ENCODE data around the gene ABHD11. TPM values are rescaled to one million over a fixed set of nuclear protein-coding genes. Genes with fewer than 3 reads are reported as not detected.
"Not testable (repeated sequence)": the region's sequence is repeated elsewhere in the genome, so short reads cannot be mapped to it uniquely, and the experiment has no call there.

ABHD11 gene
- total RNA-seq, 4 donors from 2014 or later: 4.4 to 14.1 (median 7.7) TPM

DNA sequence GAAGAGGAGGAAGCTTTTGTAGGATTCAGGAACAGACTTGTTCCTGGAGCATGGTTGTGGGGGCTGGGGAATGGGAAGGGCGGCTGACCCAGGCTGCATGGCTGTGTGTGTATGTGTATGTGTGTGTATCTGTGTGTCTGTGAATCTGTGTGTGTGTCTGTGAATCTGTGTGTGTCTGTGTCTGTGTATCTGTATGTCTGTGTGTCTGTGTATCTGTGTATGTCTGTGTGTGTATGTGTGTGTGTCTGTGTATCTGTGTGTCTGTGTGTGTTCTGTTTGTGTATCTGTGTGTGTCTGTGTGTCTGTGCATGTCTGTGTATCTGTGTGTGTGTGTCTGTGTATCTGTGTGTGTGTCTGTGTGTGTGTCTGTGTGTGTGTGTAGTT lies 12.5 kb downstream of the ABHD11 start:
- TF ChIP-seq POLR2A (IDR thresholded peaks at IDR 0.05): no peak
- TF ChIP-seq, protein P1, sequence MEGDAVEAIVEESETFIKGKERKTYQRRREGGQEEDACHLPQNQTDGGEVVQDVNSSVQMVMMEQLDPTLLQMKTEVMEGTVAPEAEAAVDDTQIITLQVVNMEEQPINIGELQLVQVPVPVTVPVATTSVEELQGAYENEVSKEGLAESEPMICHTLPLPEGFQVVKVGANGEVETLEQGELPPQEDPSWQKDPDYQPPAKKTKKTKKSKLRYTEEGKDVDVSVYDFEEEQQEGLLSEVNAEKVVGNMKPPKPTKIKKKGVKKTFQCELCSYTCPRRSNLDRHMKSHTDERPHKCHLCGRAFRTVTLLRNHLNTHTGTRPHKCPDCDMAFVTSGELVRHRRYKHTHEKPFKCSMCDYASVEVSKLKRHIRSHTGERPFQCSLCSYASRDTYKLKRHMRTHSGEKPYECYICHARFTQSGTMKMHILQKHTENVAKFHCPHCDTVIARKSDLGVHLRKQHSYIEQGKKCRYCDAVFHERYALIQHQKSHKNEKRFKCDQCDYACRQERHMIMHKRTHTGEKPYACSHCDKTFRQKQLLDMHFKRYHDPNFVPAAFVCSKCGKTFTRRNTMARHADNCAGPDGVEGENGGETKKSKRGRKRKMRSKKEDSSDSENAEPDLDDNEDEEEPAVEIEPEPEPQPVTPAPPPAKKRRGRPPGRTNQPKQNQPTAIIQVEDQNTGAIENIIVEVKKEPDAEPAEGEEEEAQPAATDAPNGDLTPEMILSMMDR (IDR thresholded peaks at IDR 0.05): no peak
- intact Hi-C loops (cut with DNase I; ENCODE audit: low total_unique reads): loop anchor here (2.0 kb wide), 1 partner anchor 119 kb away; no protein-coding TSS in a partner anchor
- DNase-seq: no peak

DNA sequence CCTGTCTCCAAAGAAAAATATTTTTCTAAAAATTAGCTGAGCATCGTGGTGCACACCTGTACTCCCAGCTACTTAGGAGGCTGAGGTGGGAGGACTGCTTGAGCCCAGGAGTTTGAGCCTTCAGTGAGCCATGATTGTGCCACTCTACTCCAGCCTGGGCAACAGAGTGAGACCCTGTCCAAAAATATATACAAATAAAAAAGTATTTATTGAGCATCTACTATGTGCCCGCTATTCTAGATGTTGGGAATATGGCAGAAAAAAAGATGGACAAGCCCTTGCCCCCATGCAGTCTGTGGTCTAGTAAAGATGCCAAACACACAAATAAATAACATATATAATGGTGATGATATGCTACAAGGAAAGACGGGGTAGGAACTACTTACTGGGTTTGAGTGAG lies 14.8 kb downstream of the ABHD11 start:
- DNase-seq: no peak
- H3K27ac ChIP-seq: no peak overlapping the region
- intact Hi-C loops (cut with DNase I; ENCODE audit: low total_unique reads): no loop called here
- TF ChIP-seq, protein P1 (IDR thresholded peaks at IDR 0.05): no peak
- no peaks in the 10 kb centered on the region for H3K36me3 ChIP-seq
- no peak overlapping the region for H3K4me3 ChIP-seq
- H3K4me1 ChIP-seq: peaks cover 0 to 2% of the 10 kb centered on the region in 2 donors
- no peaks in the 10 kb centered on the region for H3K27me3 ChIP-seq
- no peaks in the 10 kb centered on the region for H3K9me3 ChIP-seq

More for the DNA sequence above, 12.5 kb downstream of the ABHD11 start:
- no peaks in the 10 kb centered on the region for H3K27me3 ChIP-seq
- H3K4me3 ChIP-seq: no peak overlapping the region
- H3K4me1 ChIP-seq: no peaks in the 10 kb centered on the region
- H3K36me3 ChIP-seq: no peaks in the 10 kb centered on the region
- no peak overlapping the region for H3K27ac ChIP-seq
- no peaks in the 10 kb centered on the region for H3K9me3 ChIP-seq

DNA sequence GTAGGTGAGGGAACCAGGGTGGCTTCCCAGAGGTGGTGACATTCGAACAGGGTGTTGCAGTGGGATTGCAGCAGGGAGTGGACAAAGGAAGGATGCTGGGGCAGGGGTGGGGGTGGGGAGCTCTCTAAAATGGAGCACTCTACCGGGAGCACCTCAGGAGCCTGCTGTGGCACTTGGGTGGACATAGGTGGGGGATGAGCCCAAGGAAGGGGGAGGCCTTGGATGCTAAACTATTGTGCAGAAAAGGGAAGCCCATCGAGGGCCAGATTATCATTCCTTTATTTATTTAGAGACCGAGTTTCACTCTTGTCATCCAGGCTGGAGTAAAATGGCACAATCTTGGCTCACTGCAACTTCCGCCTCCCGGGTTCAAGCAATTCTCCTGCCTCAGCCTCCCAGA lies 15.8 kb downstream of the ABHD11 start:
- TF ChIP-seq POLR2A (IDR thresholded peaks at IDR 0.05): no peak
- TF ChIP-seq, protein P1 (IDR thresholded peaks at IDR 0.05): no peak
- H3K27me3 ChIP-seq: no peaks in the 10 kb centered on the region

DNA sequence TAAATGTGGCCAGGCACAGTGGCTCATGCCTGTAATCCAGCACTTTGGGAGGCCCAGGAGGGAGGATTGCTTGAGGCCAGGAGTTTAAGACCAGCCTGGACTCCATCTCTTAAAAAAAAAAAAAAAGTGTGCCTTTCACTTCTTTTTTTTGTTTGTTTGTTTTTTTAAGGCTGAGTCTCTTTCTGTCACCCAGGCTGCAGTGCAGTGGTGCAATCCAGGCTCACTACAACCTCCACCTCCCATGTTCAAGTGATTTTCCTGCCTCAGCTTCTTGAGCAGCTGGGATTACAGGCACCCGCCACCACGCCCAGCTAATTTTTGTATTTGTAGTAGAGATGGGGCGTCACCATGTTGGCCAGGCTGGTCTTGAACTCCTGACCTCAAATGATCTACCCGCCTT lies 16.4 kb downstream of the ABHD11 start:
- intact Hi-C loops (cut with DNase I; ENCODE audit: low total_unique reads); H3K27me3 ChIP-seq; H3K36me3 ChIP-seq; H3K27ac ChIP-seq; DNase-seq; H3K4me3 ChIP-seq; H3K9me3 ChIP-seq: not testable (repeated sequence)
- peaks cover 0 to 12% of the 10 kb centered on the region in 2 donors for H3K4me1 ChIP-seq

More for the DNA sequence above, 15.8 kb downstream of the ABHD11 start:
- no peak overlapping the region for H3K4me3 ChIP-seq
- H3K36me3 ChIP-seq: no peaks in the 10 kb centered on the region
- H3K27ac ChIP-seq: no peak overlapping the region
- no peaks in the 10 kb centered on the region for H3K9me3 ChIP-seq
- intact Hi-C loops (cut with DNase I; ENCODE audit: low total_unique reads): no loop called here
- peaks cover 0 to 12% of the 10 kb centered on the region in 2 donors for H3K4me1 ChIP-seq
- no peak for DNase-seq

DNA sequence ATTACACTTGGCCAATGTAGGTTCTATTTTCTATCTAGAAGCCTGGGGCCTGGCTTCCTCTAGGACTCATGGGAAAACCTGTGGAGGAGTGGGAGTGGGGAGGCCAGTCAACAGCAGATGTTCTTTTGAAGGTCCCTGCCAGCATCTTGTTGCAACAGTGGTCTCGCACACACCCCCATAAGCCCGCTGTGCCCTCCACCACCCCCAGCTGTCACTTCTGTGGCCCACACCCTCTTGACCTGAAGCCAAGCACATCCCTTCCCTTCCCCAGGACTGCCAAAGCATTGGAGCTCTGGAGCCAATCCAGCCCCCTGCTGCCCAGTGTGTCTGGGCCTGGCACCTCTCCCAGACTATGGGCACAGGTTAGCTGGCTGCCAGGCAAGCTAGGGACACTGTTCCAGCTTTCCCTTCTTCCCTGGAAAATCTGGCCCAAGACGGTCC lies 17.2 kb downstream of the ABHD11 start:
- intact Hi-C loops (cut with DNase I; ENCODE audit: low total_unique reads): no loop called here
- no peak overlapping the region for H3K27ac ChIP-seq
- no peaks in the 10 kb centered on the region for H3K9me3 ChIP-seq
- H3K27me3 ChIP-seq: no peaks in the 10 kb centered on the region
- H3K36me3 ChIP-seq: no peaks in the 10 kb centered on the region
- no peak for DNase-seq
- no peak overlapping the region for H3K4me3 ChIP-seq
- TF ChIP-seq, protein P1 (IDR thresholded peaks at IDR 0.05): no peak
- no peak for TF ChIP-seq POLR2A (IDR thresholded peaks at IDR 0.05)
- H3K4me1 ChIP-seq: peaks cover 0 to 12% of the 10 kb centered on the region in 2 donors

DNA sequence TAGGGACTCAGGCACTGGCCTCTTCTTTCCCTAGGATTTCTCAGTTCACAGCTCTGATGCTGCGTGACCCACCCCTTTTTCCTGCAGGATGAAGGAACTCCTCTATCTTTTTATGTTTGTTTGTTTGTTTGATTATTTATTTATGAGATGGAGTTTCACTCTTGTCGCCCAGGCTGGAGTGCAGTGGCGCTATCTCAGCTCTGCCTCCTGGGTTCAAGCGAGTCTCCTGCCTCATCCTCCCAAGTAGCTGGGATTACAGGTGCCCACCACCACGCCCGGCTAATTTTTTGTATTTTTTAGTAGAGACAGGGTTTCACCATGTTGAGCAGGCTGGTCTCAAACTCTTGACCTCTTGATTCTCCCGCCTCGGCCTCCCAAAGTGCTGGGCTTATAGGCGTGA lies 18.2 kb downstream of the ABHD11 start:
- H3K9me3 ChIP-seq; H3K36me3 ChIP-seq; DNase-seq; H3K27me3 ChIP-seq; H3K4me3 ChIP-seq; intact Hi-C loops (cut with DNase I; ENCODE audit: low total_unique reads); H3K27ac ChIP-seq: not testable (repeated sequence)
- H3K4me1 ChIP-seq: peaks cover 0 to 12% of the 10 kb centered on the region in 2 donors

Data from uterus (tissue), 4 donors.